ENCODE measurements around the gene SUCLG1. TPM values are rescaled to one million over a fixed set of nuclear protein-coding genes. Genes with fewer than 3 reads are reported as not detected.

SUCLG1 gene
- polyA plus RNA-seq, 1 of the 3 experiments (the other 2 are of a cell fraction): 32.7 TPM

DNA sequence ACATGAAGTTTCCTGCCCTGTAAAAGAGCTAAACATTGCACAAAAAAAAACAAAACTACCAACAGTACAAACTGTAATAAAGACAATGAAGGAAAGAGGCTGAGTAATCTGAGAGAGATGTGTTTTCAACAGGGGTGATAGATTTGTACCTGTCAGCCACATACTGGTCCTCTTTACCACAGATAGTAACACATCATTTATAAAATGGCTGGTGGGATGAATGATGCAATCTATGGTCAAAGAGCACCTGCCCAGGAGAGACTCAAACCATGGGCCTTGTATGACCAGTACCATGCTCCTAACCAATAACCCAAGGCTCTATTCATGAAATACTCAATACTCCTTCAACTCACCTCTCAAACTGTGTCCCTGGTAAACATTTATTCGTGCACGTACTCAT is 4.5 kb downstream of the SUCLG1 start:
- Histone ChIP-seq H3K27ac (ENCODE audit: low read depth in 2 of 2, low read length in 1 of 2) (no peak overlapping the region), H2AFZ (ENCODE audit: low read depth) (no peak overlapping the region), H3F3A (replicated peaks; ENCODE audit: insufficient read depth) (peaks cover 4% of the 10 kb centered on the region), H3K9me2 (no peaks in the 10 kb centered on the region), H3K36me3 (replicated peaks in 1 of 2; ENCODE audit: control insufficient read depth in 1 of 2, insufficient read depth in 2 of 2, low read length in 1 of 2) (peaks cover 0 to 5% of the 10 kb centered on the region in 2 experiments), H3K4me1 (ENCODE audit: control insufficient read depth in 1 of 2, insufficient read depth in 2 of 2, low read depth in 1 of 2, low read length in 1 of 2) (peaks cover 7 to 20% of the 10 kb centered on the region in 2 experiments; a peak in 3 of 4 replicates), H3K9me3 (no peaks in the 10 kb centered on the region), H3K27me3 (ENCODE audit: insufficient read depth) (no peaks in the 10 kb centered on the region), H4K20me1 (ENCODE audit: insufficient read depth) (peaks cover 32% of the 10 kb centered on the region), H3K4me2 (no peak overlapping the region), H3K79me2 (ENCODE audit: insufficient read depth) (peaks cover 94% of the 10 kb centered on the region), H3K9ac (no peak overlapping the region), H3K4me3 (ENCODE audit: low read depth in 2 of 2, low read length in 1 of 2) (no peak overlapping the region)
- ChIA-PET POLR2A (no interaction called here), CTCF (no interaction called here)
- TF ChIP-seq RXRA (IDR thresholded peaks at IDR 0.05; ENCODE audit: borderline replicate concordance, low read depth) (no peak), FOSL2 (IDR thresholded peaks at IDR 0.05; ENCODE audit: borderline replicate concordance, low read depth) (no peak), RCOR1 (IDR thresholded peaks at IDR 0.05; ENCODE audit: low read length) (no peak), NRF1 (IDR thresholded peaks at IDR 0.05; ENCODE audit: low read depth, low read length) (no peak), CHD2 (IDR thresholded peaks at IDR 0.05; ENCODE audit: low read length, partially characterized antibody) (no peak), SMC3 (IDR thresholded peaks at IDR 0.05; ENCODE audit: low read depth, low read length) (no peak), GATA2 (CRISPR knock-in tag; IDR thresholded peaks at IDR 0.05) (no peak), NFIC (IDR thresholded peaks at IDR 0.05; ENCODE audit: borderline replicate concordance) (no peak), RAD21 (IDR thresholded peaks at IDR 0.05; ENCODE audit: low read length) (no peak), TAF1 (IDR thresholded peaks at IDR 0.05; ENCODE audit: borderline replicate concordance, low read depth, low read length) (no peak), POLR2AphosphoS5 (IDR thresholded peaks at IDR 0.05; ENCODE audit: low read depth, low read length) (no peak)
- TF ChIP-seq, protein P1, sequence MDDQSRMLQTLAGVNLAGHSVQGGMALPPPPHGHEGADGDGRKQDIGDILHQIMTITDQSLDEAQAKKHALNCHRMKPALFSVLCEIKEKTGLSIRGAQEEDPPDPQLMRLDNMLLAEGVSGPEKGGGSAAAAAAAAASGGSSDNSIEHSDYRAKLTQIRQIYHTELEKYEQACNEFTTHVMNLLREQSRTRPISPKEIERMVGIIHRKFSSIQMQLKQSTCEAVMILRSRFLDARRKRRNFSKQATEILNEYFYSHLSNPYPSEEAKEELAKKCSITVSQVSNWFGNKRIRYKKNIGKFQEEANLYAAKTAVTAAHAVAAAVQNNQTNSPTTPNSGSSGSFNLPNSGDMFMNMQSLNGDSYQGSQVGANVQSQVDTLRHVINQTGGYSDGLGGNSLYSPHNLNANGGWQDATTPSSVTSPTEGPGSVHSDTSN (IDR thresholded peaks at IDR 0.05): no peak
- TF ChIP-seq, protein P2, sequence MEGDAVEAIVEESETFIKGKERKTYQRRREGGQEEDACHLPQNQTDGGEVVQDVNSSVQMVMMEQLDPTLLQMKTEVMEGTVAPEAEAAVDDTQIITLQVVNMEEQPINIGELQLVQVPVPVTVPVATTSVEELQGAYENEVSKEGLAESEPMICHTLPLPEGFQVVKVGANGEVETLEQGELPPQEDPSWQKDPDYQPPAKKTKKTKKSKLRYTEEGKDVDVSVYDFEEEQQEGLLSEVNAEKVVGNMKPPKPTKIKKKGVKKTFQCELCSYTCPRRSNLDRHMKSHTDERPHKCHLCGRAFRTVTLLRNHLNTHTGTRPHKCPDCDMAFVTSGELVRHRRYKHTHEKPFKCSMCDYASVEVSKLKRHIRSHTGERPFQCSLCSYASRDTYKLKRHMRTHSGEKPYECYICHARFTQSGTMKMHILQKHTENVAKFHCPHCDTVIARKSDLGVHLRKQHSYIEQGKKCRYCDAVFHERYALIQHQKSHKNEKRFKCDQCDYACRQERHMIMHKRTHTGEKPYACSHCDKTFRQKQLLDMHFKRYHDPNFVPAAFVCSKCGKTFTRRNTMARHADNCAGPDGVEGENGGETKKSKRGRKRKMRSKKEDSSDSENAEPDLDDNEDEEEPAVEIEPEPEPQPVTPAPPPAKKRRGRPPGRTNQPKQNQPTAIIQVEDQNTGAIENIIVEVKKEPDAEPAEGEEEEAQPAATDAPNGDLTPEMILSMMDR (IDR thresholded peaks at IDR 0.05): no peak
- no peak for DNase-seq
- 100% methylated on average over 2 of the region's 2 CpGs for WGBS (ENCODE audit: low lambda C conversion rate)

DNA sequence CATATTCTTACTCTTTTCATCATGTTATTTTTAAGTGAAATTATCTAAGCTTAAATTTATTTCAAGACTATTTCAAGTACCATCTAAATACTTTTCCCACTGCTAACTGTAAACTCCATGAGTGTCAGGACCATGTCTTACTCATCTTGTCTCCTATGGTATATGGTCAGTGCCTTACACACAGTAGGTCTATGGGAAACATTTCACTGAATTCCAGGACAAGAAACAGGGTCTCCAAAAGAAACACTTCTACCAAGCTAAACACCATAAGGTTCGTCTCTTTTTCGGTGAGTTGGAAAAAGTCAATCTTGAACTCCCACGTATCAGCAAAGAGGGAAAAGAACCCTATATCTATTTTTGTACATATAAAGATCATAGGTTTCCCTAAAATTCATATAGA is 6.5 kb downstream of the SUCLG1 start:
- no peak for DNase-seq
- ChIA-PET CTCF (interaction anchor here (0.7 kb wide), 1 partner anchor 28 kb away, joined by 3 read pairs; no protein-coding TSS in a partner anchor), POLR2A (no interaction called here)
- peaks cover 2 to 12% of the 10 kb centered on the region in 2 experiments; a peak in 3 of 4 replicates for H3K4me1 ChIP-seq (ENCODE audit: control insufficient read depth in 1 of 2, insufficient read depth in 2 of 2, low read depth in 1 of 2, low read length in 1 of 2)
- H3K9me2 ChIP-seq: no peaks in the 10 kb centered on the region
- H3K9ac ChIP-seq: no peak overlapping the region
- no peak overlapping the region for H3K4me2 ChIP-seq
- no peaks in the 10 kb centered on the region for H3K9me3 ChIP-seq
- no peaks in the 10 kb centered on the region for H3K27me3 ChIP-seq (ENCODE audit: insufficient read depth)
- no peak overlapping the region for H2AFZ ChIP-seq (ENCODE audit: low read depth)
- peaks cover 7 to 8% of the 10 kb centered on the region in 2 experiments for H3K36me3 ChIP-seq (replicated peaks in 1 of 2; ENCODE audit: control insufficient read depth in 1 of 2, insufficient read depth in 2 of 2, low read length in 1 of 2)
- WGBS (ENCODE audit: low lambda C conversion rate): 96% methylated on average over 3 of the region's 3 CpGs
- H3F3A ChIP-seq (replicated peaks; ENCODE audit: insufficient read depth): peaks cover 4% of the 10 kb centered on the region
- peaks cover 92% of the 10 kb centered on the region for H3K79me2 ChIP-seq (ENCODE audit: insufficient read depth)
- H3K27ac ChIP-seq (ENCODE audit: low read depth in 2 of 2, low read length in 1 of 2): no peak overlapping the region
- peaks cover 32% of the 10 kb centered on the region for H4K20me1 ChIP-seq (ENCODE audit: insufficient read depth)
- no peak overlapping the region for H3K4me3 ChIP-seq (ENCODE audit: low read depth in 2 of 2, low read length in 1 of 2)
- TF ChIP-seq, protein P3, sequence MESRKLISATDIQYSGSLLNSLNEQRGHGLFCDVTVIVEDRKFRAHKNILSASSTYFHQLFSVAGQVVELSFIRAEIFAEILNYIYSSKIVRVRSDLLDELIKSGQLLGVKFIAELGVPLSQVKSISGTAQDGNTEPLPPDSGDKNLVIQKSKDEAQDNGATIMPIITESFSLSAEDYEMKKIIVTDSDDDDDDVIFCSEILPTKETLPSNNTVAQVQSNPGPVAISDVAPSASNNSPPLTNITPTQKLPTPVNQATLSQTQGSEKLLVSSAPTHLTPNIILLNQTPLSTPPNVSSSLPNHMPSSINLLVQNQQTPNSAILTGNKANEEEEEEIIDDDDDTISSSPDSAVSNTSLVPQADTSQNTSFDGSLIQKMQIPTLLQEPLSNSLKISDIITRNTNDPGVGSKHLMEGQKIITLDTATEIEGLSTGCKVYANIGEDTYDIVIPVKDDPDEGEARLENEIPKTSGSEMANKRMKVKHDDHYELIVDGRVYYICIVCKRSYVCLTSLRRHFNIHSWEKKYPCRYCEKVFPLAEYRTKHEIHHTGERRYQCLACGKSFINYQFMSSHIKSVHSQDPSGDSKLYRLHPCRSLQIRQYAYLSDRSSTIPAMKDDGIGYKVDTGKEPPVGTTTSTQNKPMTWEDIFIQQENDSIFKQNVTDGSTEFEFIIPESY (IDR thresholded peaks at IDR 0.05; ENCODE audit: borderline replicate concordance, low read depth): no peak
- TF ChIP-seq NFIC (IDR thresholded peaks at IDR 0.05; ENCODE audit: borderline replicate concordance): no peak
- TF ChIP-seq TEAD4 (IDR thresholded peaks at IDR 0.05; ENCODE audit: borderline replicate concordance, insufficient read depth): no peak
- no peak for TF ChIP-seq MEF2A (IDR thresholded peaks at IDR 0.05; ENCODE audit: borderline replicate concordance, low read depth)
- no peak for TF ChIP-seq SIN3A (IDR thresholded peaks at IDR 0.05; ENCODE audit: borderline replicate concordance, low read depth, low read length)
- no peak for TF ChIP-seq RFX5 (IDR thresholded peaks at IDR 0.05; ENCODE audit: low read length)
- TF ChIP-seq RAD21 (IDR thresholded peaks at IDR 0.05; ENCODE audit: low read length): no peak
- TF ChIP-seq, protein P1 (IDR thresholded peaks at IDR 0.05): no peak
- TF ChIP-seq, protein P4, sequence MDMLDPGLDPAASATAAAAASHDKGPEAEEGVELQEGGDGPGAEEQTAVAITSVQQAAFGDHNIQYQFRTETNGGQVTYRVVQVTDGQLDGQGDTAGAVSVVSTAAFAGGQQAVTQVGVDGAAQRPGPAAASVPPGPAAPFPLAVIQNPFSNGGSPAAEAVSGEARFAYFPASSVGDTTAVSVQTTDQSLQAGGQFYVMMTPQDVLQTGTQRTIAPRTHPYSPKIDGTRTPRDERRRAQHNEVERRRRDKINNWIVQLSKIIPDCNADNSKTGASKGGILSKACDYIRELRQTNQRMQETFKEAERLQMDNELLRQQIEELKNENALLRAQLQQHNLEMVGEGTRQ (IDR thresholded peaks at IDR 0.05; ENCODE audit: borderline replicate concordance, low read depth, low read length): no peak
- TF ChIP-seq TCF12 (IDR thresholded peaks at IDR 0.05): no peak
- TF ChIP-seq, protein P5, sequence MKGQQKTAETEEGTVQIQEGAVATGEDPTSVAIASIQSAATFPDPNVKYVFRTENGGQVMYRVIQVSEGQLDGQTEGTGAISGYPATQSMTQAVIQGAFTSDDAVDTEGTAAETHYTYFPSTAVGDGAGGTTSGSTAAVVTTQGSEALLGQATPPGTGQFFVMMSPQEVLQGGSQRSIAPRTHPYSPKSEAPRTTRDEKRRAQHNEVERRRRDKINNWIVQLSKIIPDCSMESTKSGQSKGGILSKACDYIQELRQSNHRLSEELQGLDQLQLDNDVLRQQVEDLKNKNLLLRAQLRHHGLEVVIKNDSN (IDR thresholded peaks at IDR 0.05; ENCODE audit: borderline replicate concordance, low read depth): no peak

All from SK-N-SH (cell line).